ENCODE measurements around the gene TENM4. TPM values are rescaled to one million over a fixed set of nuclear protein-coding genes. Genes with fewer than 3 reads are reported as not detected.

TENM4 gene
- total RNA-seq, 4 donors from 2014 or later = 16.8 to 158 (median 120) TPM

DNA sequence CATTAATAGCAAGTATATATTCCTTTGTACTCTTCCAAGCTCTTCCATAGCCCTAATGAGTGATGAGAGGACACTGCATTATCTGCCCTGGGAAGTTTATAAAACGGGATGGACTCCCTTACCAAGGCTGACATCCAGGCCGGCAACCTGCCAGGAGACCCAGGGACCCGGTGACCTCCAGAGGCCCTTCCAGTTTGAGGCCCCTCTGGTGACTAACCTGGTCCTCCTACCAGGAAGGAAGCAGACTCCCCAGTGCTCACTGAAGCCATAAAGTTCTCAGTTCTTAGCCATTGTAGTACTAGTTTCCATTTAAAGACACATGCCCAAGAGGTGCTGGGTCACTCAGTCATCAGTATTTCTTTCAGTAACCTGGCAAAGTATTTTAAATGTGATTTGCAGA is 345.4 kb downstream of the TENM4 start:
- intact Hi-C loops (cut with DNase I) = no loop called here
- peaks cover 0 to 3% of the 10 kb centered on the region in 2 donors for H3K4me1 ChIP-seq
- DNase-seq = no peak

DNA sequence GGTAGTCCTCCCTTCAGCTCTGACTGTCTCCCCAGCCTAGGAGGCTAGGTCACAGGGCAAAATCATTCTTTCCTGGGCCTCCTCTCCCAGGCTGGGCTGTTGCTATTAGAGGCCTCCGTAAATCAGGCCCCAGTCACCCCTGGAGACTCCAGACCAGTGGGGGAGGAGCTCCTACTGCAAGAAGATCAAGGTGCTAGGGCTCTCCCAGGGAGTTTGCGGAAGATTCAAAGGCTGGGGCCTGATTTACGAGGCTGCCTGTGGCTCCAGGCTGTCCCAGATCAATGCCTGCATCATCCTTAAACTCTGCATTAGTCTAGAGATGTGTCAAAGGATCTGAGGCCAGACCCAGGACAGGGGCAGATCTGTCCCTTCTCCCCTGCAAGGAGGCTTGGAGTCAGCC is 346.2 kb downstream of the TENM4 start:
- H3K4me1 ChIP-seq = no peaks in the 10 kb centered on the region
- no peak overlapping the region for H3K27ac ChIP-seq
- no peak for DNase-seq
- TF ChIP-seq POLR2A (IDR thresholded peaks at IDR 0.05) = no peak
- TF ChIP-seq, protein P1, sequence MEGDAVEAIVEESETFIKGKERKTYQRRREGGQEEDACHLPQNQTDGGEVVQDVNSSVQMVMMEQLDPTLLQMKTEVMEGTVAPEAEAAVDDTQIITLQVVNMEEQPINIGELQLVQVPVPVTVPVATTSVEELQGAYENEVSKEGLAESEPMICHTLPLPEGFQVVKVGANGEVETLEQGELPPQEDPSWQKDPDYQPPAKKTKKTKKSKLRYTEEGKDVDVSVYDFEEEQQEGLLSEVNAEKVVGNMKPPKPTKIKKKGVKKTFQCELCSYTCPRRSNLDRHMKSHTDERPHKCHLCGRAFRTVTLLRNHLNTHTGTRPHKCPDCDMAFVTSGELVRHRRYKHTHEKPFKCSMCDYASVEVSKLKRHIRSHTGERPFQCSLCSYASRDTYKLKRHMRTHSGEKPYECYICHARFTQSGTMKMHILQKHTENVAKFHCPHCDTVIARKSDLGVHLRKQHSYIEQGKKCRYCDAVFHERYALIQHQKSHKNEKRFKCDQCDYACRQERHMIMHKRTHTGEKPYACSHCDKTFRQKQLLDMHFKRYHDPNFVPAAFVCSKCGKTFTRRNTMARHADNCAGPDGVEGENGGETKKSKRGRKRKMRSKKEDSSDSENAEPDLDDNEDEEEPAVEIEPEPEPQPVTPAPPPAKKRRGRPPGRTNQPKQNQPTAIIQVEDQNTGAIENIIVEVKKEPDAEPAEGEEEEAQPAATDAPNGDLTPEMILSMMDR (IDR thresholded peaks at IDR 0.05) = no peak
- H3K4me3 ChIP-seq (replicated peaks in 1 of 3) = no peak overlapping the region
- 95 to 100% methylated on average over 3 of the region's 3 CpGs for WGBS, 2 donors
- no peaks in the 10 kb centered on the region for H3K36me3 ChIP-seq
- no peaks in the 10 kb centered on the region for H3K9me3 ChIP-seq
- H3K27me3 ChIP-seq = no peaks in the 10 kb centered on the region
- intact Hi-C loops (cut with DNase I) = no loop called here

More for the DNA sequence above, 345.4 kb downstream of the TENM4 start:
- Histone ChIP-seq H3K27ac (no peak overlapping the region), H3K36me3 (no peaks in the 10 kb centered on the region), H3K4me3 (replicated peaks in 1 of 3) (no peak overlapping the region), H3K9me3 (no peaks in the 10 kb centered on the region), H3K27me3 (no peaks in the 10 kb centered on the region)
- 52 to 80% methylated on average over 3 of the region's 3 CpGs for WGBS, 2 donors
- no peak for TF ChIP-seq POLR2A (IDR thresholded peaks at IDR 0.05)
- TF ChIP-seq, protein P1 (IDR thresholded peaks at IDR 0.05) = no peak

DNA sequence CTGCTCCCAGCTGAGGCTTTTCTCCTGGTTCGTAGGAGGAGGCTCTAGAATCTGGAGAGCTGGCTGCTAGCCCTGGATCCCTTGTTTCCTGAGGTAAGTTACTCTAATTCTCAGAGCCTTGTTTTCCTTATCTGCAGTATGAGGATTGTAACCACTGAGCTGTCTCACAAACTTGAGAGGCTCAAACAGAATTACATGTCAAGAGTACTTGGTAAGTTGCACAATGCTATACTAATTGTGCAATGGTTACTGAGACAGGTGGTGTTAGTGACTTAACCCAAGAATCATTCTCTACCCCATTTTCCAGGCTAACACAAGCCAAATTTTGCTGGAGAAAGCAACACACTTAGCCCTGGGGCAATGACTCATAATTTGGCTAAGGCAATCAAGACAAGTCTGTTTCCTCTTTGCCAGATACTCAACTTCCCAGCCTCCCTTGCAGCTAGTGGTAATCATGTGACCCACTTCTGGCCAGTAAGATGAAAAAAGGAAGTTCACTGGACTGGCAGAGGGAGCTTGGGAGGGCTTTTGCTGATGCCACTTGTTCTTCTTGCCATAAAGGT is 348.0 kb downstream of the TENM4 start:
- DNase-seq = peak; percentile 52 to 56
- intact Hi-C loops (cut with DNase I) = no loop called here
- Histone ChIP-seq H3K9me3 (no peaks in the 10 kb centered on the region), H3K36me3 (no peaks in the 10 kb centered on the region), H3K27ac (no peak overlapping the region), H3K4me3 (replicated peaks in 1 of 3) (no peak overlapping the region), H3K27me3 (no peaks in the 10 kb centered on the region), H3K4me1 (no peaks in the 10 kb centered on the region)
- TF ChIP-seq POLR2A (IDR thresholded peaks at IDR 0.05) = no peak
- TF ChIP-seq, protein P1 (IDR thresholded peaks at IDR 0.05) = no peak
- WGBS, 2 donors = 20 to 69% methylated on average over 1 of the region's 1 CpG

DNA sequence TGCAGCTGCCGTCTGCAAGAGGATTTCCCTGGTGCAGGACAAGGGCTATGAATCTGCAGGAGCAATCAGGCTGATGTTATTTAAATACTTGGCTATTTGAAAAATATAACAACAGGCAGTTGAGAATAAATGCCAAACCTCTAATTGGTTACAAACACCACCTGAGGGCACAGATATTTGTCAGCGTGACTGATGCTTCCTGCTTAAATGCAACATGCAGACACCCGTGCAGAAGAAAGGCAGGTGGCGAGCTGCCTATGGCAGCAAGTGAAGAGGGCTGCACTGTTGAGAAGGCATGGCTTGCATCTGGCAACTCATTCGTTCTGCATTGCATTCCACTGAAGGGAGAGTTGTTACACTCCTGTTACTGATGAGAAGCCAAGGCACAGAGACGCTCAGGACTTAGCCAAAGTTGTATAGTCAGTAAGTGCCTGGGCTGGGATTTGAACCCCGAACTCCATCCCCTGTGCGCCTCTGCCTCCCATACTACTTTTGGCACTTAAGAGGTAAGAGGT is 350.6 kb downstream of the TENM4 start:
- DNase-seq = no peak
- intact Hi-C loops (cut with DNase I) = no loop called here
- no peaks in the 10 kb centered on the region for H3K27me3 ChIP-seq
- H3K9me3 ChIP-seq = no peaks in the 10 kb centered on the region
- H3K27ac ChIP-seq = no peak overlapping the region
- H3K4me3 ChIP-seq (replicated peaks in 1 of 3) = no peak overlapping the region
- peaks cover 3 to 7% of the 10 kb centered on the region in 2 donors for H3K4me1 ChIP-seq
- 89 to 90% methylated on average over 8 of the region's 8 CpGs for WGBS, 2 donors
- no peak for TF ChIP-seq POLR2A (IDR thresholded peaks at IDR 0.05)
- TF ChIP-seq, protein P1 (IDR thresholded peaks at IDR 0.05) = no peak
- no peaks in the 10 kb centered on the region for H3K36me3 ChIP-seq

DNA sequence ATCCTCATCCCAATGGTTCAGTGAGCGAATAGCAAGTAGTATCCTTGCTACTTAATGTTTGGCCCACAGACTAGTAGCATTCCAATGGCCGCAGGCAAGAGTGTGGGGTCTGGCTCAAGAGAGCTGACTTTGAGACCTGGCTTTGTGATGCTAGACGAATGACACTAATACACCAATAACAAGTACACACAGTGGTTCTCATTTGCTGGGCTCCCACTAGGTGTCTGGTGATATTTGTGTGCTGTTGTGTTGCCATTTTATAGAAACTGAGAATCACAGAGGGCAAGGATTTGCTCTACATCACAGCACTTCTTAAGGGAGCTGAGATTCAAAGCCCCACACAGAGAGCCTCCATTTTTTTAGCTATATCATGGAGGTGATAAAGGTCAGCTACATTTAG is 351.2 kb downstream of the TENM4 start:
- no peak for TF ChIP-seq POLR2A (IDR thresholded peaks at IDR 0.05)
- TF ChIP-seq, protein P1 (IDR thresholded peaks at IDR 0.05) = no peak
- no peaks in the 10 kb centered on the region for H3K9me3 ChIP-seq
- H3K27me3 ChIP-seq = no peaks in the 10 kb centered on the region
- DNase-seq = no peak
- H3K4me1 ChIP-seq = peaks cover 3 to 7% of the 10 kb centered on the region in 2 donors
- H3K36me3 ChIP-seq = no peaks in the 10 kb centered on the region
- no peak overlapping the region for H3K27ac ChIP-seq
- no peak overlapping the region for H3K4me3 ChIP-seq (replicated peaks in 1 of 3)
- 79 to 100% methylated on average over 3 of the region's 3 CpGs for WGBS, 2 donors
- intact Hi-C loops (cut with DNase I) = no loop called here
